Ascending aorta (tissue), 2 donors: ENCODE measurements around the gene CREB3L2. TPM values are rescaled to one million over a fixed set of nuclear protein-coding genes. Genes with fewer than 3 reads are reported as not detected.

ENCODE experiments used
- DNase-seq, 2 donors: peaks; one replicate each; pipeline ENCODE4 v3.0.0-alpha.2; 2019; ENCODE audit warnings: low spot score in 2 of 2
- H3K27ac ChIP-seq, 2 donors: fragments of 200-600 bp; sonication (generic); one replicate each; pipeline ENCODE4 v1.5.1; 2016 to 2017; ENCODE audit warnings: mild to moderate bottlenecking in 1 of 2
- H3K27me3 ChIP-seq: fragments of 200-600 bp; sonication (generic); one replicate; pipeline ENCODE4 v1.5.1; 2017
- H3K36me3 ChIP-seq, 2 donors: fragments of 200-600 bp; sonication (generic); one replicate each; pipeline ENCODE4 v1.5.1; 2016
- H3K4me1 ChIP-seq, 2 donors: fragments of 200-600 bp; sonication (generic); one replicate each; pipeline ENCODE4 v1.5.1; 2016 to 2017; ENCODE audit warnings: mild to moderate bottlenecking in 1 of 2
- H3K4me3 ChIP-seq, 2 donors: fragments of 200-600 bp; sonication (generic); one replicate each; pipeline ENCODE4 v1.5.1; 2016 to 2017; ENCODE audit warnings: mild to moderate bottlenecking in 1 of 2
- H3K9me3 ChIP-seq, 2 donors: fragments of 200-600 bp; sonication (generic); one replicate each; pipeline ENCODE4 v1.5.1; 2016
- CTCF ChIP-seq, 3 experiments: fragments of 200-600 bp in 2 of 3; fragments of 450-650 bp in 1 of 3; sonication (generic) in 2 of 3; IDR thresholded peaks; one replicate each; pipeline ENCODE4 v1.5.1; 2016 to 2019; ENCODE audit warnings: antibody characterized with exemption in 3 of 3, mild to moderate bottlenecking in 1 of 3, moderate library complexity in 1 of 3
- intact Hi-C: fragments of 100-400 bp; cut with DNase I; formaldehyde crosslinking; loops from one replicate; pipeline ENCODE4 v1.15.1; 2023
- total RNA-seq: library from RNA; depleted of rRNA; stranded (reverse); fragments of >200 nt; gene quantifications from one replicate; pipeline ENCODE4 v1.1.0, GENCODE V29; 2016

CREB3L2 gene
- total RNA-seq, 1 donor from 2014 or later = 38.5 TPM

GRCh38 chr7:137944168-137944567, 57.7 kb downstream of the CREB3L2 start:
- DNase-seq = no peak
- peaks cover 15 to 79% of the 10 kb centered on the region in 2 donors for H3K4me1 ChIP-seq
- no peak for TF ChIP-seq CTCF (IDR thresholded peaks at IDR 0.05)
- intact Hi-C loops = loop anchor here (5.0 kb wide), 2 partner anchors 33 to 37 kb away; no protein-coding TSS in a partner anchor
- H3K27me3 ChIP-seq = no peaks in the 10 kb centered on the region
- H3K27ac ChIP-seq = peak overlapping the region; percentile 77 to 86
- H3K36me3 ChIP-seq = no peaks in the 10 kb centered on the region
- no peaks in the 10 kb centered on the region for H3K9me3 ChIP-seq
- H3K4me3 ChIP-seq = no peak overlapping the region

GRCh38 chr7:137943132-137943551, 58.7 kb downstream of the CREB3L2 start:
- Histone ChIP-seq H3K27ac (peak overlapping the region; percentile 77 to 86), H3K4me3 (no peak overlapping the region), H3K36me3 (no peaks in the 10 kb centered on the region), H3K27me3 (no peaks in the 10 kb centered on the region), H3K9me3 (no peaks in the 10 kb centered on the region), H3K4me1 (peaks cover 15 to 73% of the 10 kb centered on the region in 2 donors)
- TF ChIP-seq CTCF (IDR thresholded peaks at IDR 0.05) = no peak
- intact Hi-C loops = loop anchor here (5.0 kb wide), 2 partner anchors 34 to 36 kb away; no protein-coding TSS in a partner anchor
- peak in 1 of 2 donors; percentile 83 for DNase-seq

GRCh38 chr7:137942484-137943115, 59.3 kb downstream of the CREB3L2 start:
- intact Hi-C loops = loop anchor here (5.0 kb wide), 2 partner anchors 35 kb away; no protein-coding TSS in a partner anchor
- H3K4me1 ChIP-seq = peaks cover 15 to 68% of the 10 kb centered on the region in 2 donors

GRCh38 chr7:137940656-137941518, 61.0 kb downstream of the CREB3L2 start:
- H3K27me3 ChIP-seq = no peaks in the 10 kb centered on the region
- peaks cover 24 to 68% of the 10 kb centered on the region in 2 donors for H3K4me1 ChIP-seq
- H3K36me3 ChIP-seq = no peaks in the 10 kb centered on the region
- peak in 1 of 3 experiments; percentile 6 for TF ChIP-seq CTCF (IDR thresholded peaks at IDR 0.05)
- no peak overlapping the region for H3K4me3 ChIP-seq
- no peaks in the 10 kb centered on the region for H3K9me3 ChIP-seq
- H3K27ac ChIP-seq = peak overlapping the region; percentile 78 to 86
- intact Hi-C loops = loop anchor here (5.0 kb wide), 2 partner anchors 34 to 36 kb away; no protein-coding TSS in a partner anchor
- DNase-seq = peak in 1 of 2 donors; percentile 75

More at GRCh38 chr7:137942484-137943115, 59.3 kb downstream of the CREB3L2 start:
- DNase-seq = no peak
- peak in 2 of 3 experiments; percentile 7 to 14 for TF ChIP-seq CTCF (IDR thresholded peaks at IDR 0.05)
- Histone ChIP-seq H3K4me3 (no peak overlapping the region), H3K27me3 (no peaks in the 10 kb centered on the region), H3K9me3 (no peaks in the 10 kb centered on the region), H3K36me3 (no peaks in the 10 kb centered on the region), H3K27ac (peak overlapping the region; percentile 77 to 86)

GRCh38 chr7:137940218-137940617, 61.7 kb downstream of the CREB3L2 start:
- Histone ChIP-seq H3K36me3 (no peaks in the 10 kb centered on the region), H3K27ac (peak overlapping the region; percentile 78 to 86), H3K27me3 (no peaks in the 10 kb centered on the region), H3K4me1 (peaks cover 23 to 68% of the 10 kb centered on the region in 2 donors), H3K4me3 (no peak overlapping the region), H3K9me3 (no peaks in the 10 kb centered on the region)
- no peak for DNase-seq
- intact Hi-C loops = loop anchor here (5.0 kb wide), 2 partner anchors 33 to 37 kb away; no protein-coding TSS in a partner anchor
- no peak for TF ChIP-seq CTCF (IDR thresholded peaks at IDR 0.05)
